Omental fat pad (tissue), 4 donors: ENCODE results near the gene ARHGEF9. TPM values are rescaled to one million over a fixed set of nuclear protein-coding genes. Genes with fewer than 3 reads are reported as not detected.
A peak's percentile ranks its signal among the peaks of the same experiment; 100 is the strongest.

Experiments used
- ATAC-seq: fragments of 150-250 bp; one replicate; pipeline ENCODE4 v1.9.1; 2016; ENCODE audit warnings: mild to moderate bottlenecking, moderate library complexity; ENCODE audit not compliant: low FRiP score
- DNase-seq: peaks from one replicate; pipeline ENCODE4 v3.0.0-alpha.2; 2019; ENCODE audit warnings: low spot score
- CTCF ChIP-seq, 3 donors: fragments of 450-650 bp; IDR thresholded peaks; one replicate each; pipeline ENCODE4 v1.5.1; 2016 to 2017; ENCODE audit warnings: antibody characterized with exemption in 3 of 3, mild to moderate bottlenecking in 3 of 3, moderate library complexity in 2 of 3
- small RNA-seq: library from RNA; depleted of rRNA; stranded (forward); fragments of <200 nt; gene quantifications from one replicate; pipeline ENCODE3, GENCODE V24; 2016
- total RNA-seq, 4 donors: library from RNA; depleted of rRNA; stranded (reverse); fragments of >200 nt; gene quantifications; one replicate each; pipeline ENCODE4 v1.1.0, GENCODE V29; 2016

ARHGEF9 gene
- total RNA-seq, 4 donors from 2014 or later, result 5.4 to 9.5 (median 9.0) TPM

DNA sequence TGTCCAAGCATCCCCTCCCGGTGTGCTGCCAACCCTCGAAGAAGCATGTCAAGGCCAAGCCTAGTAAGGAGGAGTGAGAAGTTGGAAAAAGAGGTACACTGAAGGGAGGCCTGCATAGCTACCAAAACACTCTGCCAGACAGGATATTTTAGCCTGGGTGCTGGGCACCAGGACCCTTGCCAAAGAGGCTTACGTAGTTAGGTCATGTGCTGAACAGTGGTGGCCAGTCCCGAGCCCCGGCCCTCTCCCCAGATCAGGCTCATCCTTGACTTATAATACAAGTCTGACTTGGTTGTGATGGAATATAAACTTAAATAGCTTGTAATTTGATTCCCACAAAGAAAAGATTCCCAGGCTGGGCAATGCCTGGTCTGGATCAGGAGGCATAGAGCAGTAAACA is 149.3 kb downstream of the ARHGEF9 start:
- no peak for TF ChIP-seq CTCF (IDR thresholded peaks at IDR 0.05)
- ATAC-seq, result no peak
- no peak for DNase-seq

- no peak for ATAC-seq
- DNase-seq, result no peak
- no peak for TF ChIP-seq CTCF (IDR thresholded peaks at IDR 0.05)
Measured at GRCh38 chrX:63613531-63614028, 171.4 kb downstream of the ARHGEF9 start.

- no peak for TF ChIP-seq CTCF (IDR thresholded peaks at IDR 0.05)
- ATAC-seq, result no peak
- DNase-seq, result no peak
Measured at GRCh38 chrX:63585936-63586335, 199.1 kb downstream of the ARHGEF9 start.

Small RNA genes lying within 50 kb of the gene (small RNA-seq; reads per million reads assigned to genes)
- gene MIR1468, result 15.1 reads per million, percentile 91 among the genes with 10 or more reads in this experiment
